Fibroblast of villous mesenchyme (primary cell): ENCODE results near the gene ASB18. TPM values are rescaled to one million over a fixed set of nuclear protein-coding genes. Genes with fewer than 3 reads are reported as not detected.

Experiments
- DNase-seq: peaks from one replicate; pipeline ENCODE4 v3.0.0-alpha.2; 2010; ENCODE audit warnings: low read depth
- H3K4me3 ChIP-seq: 2 replicates; pipeline ENCODE4 v1.5.1; 2011; ENCODE audit warnings: low read depth, mild to moderate bottlenecking, low read length
- CTCF ChIP-seq: IDR thresholded peaks from 2 replicates; pipeline ENCODE4 v1.5.1; 2012; ENCODE audit warnings: low read depth, mild to moderate bottlenecking, low read length; ENCODE audit not compliant: insufficient read depth
- total RNA-seq: library from RNA; depleted of rRNA; stranded (reverse); fragments of >200 nt; gene quantifications from 2 replicates; pipeline ENCODE4 v1.2.3, GENCODE V29; 2012

Gene ASB18
- total RNA-seq, 1 donor, result not detected

GRCh38 chr2:236200378-236200777 is 63.8 kb downstream of the ASB18 start:
- no peak overlapping the region for H3K4me3 ChIP-seq
- no peak for DNase-seq
- no peak for TF ChIP-seq CTCF

- TF ChIP-seq CTCF, result no peak
- DNase-seq, result no peak
- no peak overlapping the region for H3K4me3 ChIP-seq
These were observed 67.8 kb downstream of the ASB18 start for GRCh38 chr2:236196366-236196765.

- DNase-seq, result no peak
- H3K4me3 ChIP-seq, result no peak overlapping the region
- TF ChIP-seq CTCF, result no peak
These were observed 68.5 kb downstream of the ASB18 start for GRCh38 chr2:236195726-236196125.

GRCh38 chr2:236194786-236195185 is 69.4 kb downstream of the ASB18 start:
- TF ChIP-seq CTCF, result no peak
- no peak overlapping the region for H3K4me3 ChIP-seq
- no peak for DNase-seq

GRCh38 chr2:236193026-236193425 is 71.2 kb downstream of the ASB18 start:
- no peak for TF ChIP-seq CTCF
- DNase-seq, result no peak
- H3K4me3 ChIP-seq, result no peak overlapping the region

- no peak for DNase-seq
- no peak overlapping the region for H3K4me3 ChIP-seq
- TF ChIP-seq CTCF, result no peak
These were observed 73.5 kb downstream of the ASB18 start for GRCh38 chr2:236190674-236191073.

GRCh38 chr2:236184701-236185100 is 79.5 kb downstream of the ASB18 start:
- no peak overlapping the region for H3K4me3 ChIP-seq
- TF ChIP-seq CTCF, result no peak
- no peak for DNase-seq
